ENCODE data around the gene RBL1. TPM values are rescaled to one million over a fixed set of nuclear protein-coding genes. Genes with fewer than 3 reads are reported as not detected.
A peak's percentile ranks its signal among the peaks of the same experiment; 100 is the strongest.

The RBL1 gene
- total and polyA plus RNA-seq, 2 donors from 2014 or later: 1.3 to 6.5 TPM

- intact Hi-C loops (cut with DNase I): no loop called here
- no peak for TF ChIP-seq CTCF (IDR thresholded peaks at IDR 0.05; ENCODE audit: borderline replicate concordance, extremely low read depth, insufficient read depth)
- Histone ChIP-seq H3K36me3 (ENCODE audit: control insufficient read depth in 2 of 3, insufficient read depth in 3 of 3, low read length in 3 of 3) (no peaks in the 10 kb centered on the region), H3K27me3 (ENCODE audit: control insufficient read depth, insufficient read depth, low read length) (no peaks in the 10 kb centered on the region), H3K9ac (ENCODE audit: low read length in 3 of 3) (no peak overlapping the region), H3K4me3 (ENCODE audit: low read length in 3 of 3) (no peak overlapping the region), H3K9me3 (ENCODE audit: control insufficient read depth in 2 of 3, insufficient read depth in 1 of 3, low read length in 3 of 3) (no peaks in the 10 kb centered on the region), H3K27ac (ENCODE audit: low read depth in 2 of 2, low read length in 2 of 2) (no peak overlapping the region), H3K4me1 (ENCODE audit: control insufficient read depth in 2 of 3, insufficient read depth in 2 of 3, low read depth in 1 of 3, low read length in 3 of 3) (no peaks in the 10 kb centered on the region)
- no peak for DNase-seq
- FAIRE-seq: no peak
Measured at GRCh38 chr20:36989797-36990196, 106.0 kb downstream of the RBL1 start.

GRCh38 chr20:36988494-36988966 is 107.3 kb downstream of the RBL1 start:
- intact Hi-C loops (cut with DNase I): no loop called here
- no peaks in the 10 kb centered on the region for H3K27me3 ChIP-seq (ENCODE audit: control insufficient read depth, insufficient read depth, low read length)
- no peak for DNase-seq
- no peaks in the 10 kb centered on the region for H3K36me3 ChIP-seq (ENCODE audit: control insufficient read depth in 2 of 3, insufficient read depth in 3 of 3, low read length in 3 of 3)
- no peak for FAIRE-seq
- no peak overlapping the region for H3K27ac ChIP-seq (ENCODE audit: low read depth in 2 of 2, low read length in 2 of 2)
- no peak for TF ChIP-seq CTCF (IDR thresholded peaks at IDR 0.05; ENCODE audit: borderline replicate concordance, extremely low read depth, insufficient read depth)
- no peak overlapping the region for H3K9ac ChIP-seq (ENCODE audit: low read length in 3 of 3)
- no peaks in the 10 kb centered on the region for H3K9me3 ChIP-seq (ENCODE audit: control insufficient read depth in 2 of 3, insufficient read depth in 1 of 3, low read length in 3 of 3)
- no peak overlapping the region for H3K4me3 ChIP-seq (ENCODE audit: low read length in 3 of 3)
- no peaks in the 10 kb centered on the region for H3K4me1 ChIP-seq (ENCODE audit: control insufficient read depth in 2 of 3, insufficient read depth in 2 of 3, low read depth in 1 of 3, low read length in 3 of 3)

GRCh38 chr20:36984257-36984638 is 111.5 kb downstream of the RBL1 start:
- Histone ChIP-seq H3K27ac (ENCODE audit: low read depth in 2 of 2, low read length in 2 of 2) (no peak overlapping the region), H3K4me1 (ENCODE audit: control insufficient read depth in 2 of 3, insufficient read depth in 2 of 3, low read depth in 1 of 3, low read length in 3 of 3) (no peaks in the 10 kb centered on the region), H3K36me3 (ENCODE audit: control insufficient read depth in 2 of 3, insufficient read depth in 3 of 3, low read length in 3 of 3) (no peaks in the 10 kb centered on the region), H3K9me3 (ENCODE audit: control insufficient read depth in 2 of 3, insufficient read depth in 1 of 3, low read length in 3 of 3) (no peaks in the 10 kb centered on the region), H3K4me3 (ENCODE audit: low read length in 3 of 3) (no peak overlapping the region), H3K9ac (ENCODE audit: low read length in 3 of 3) (no peak overlapping the region), H3K27me3 (ENCODE audit: control insufficient read depth, insufficient read depth, low read length) (no peaks in the 10 kb centered on the region)
- intact Hi-C loops (cut with DNase I): no loop called here
- no peak for TF ChIP-seq CTCF (IDR thresholded peaks at IDR 0.05; ENCODE audit: borderline replicate concordance, extremely low read depth, insufficient read depth)
- DNase-seq (peak in 4 of 5 donors; percentile 34 to 72 (median 56)), FAIRE-seq (no peak)
